Measurements from ENCODE around the gene ARNT2.

GRCh38 chr15:80414546-80415357, 10.6 kb downstream of the ARNT2 start:
- TF ChIP-seq CTCF (IDR thresholded peaks at IDR 0.05) = no peak
- no peak for TF ChIP-seq GABPB1 (CRISPR knock-in tag; IDR thresholded peaks at IDR 0.05)
- no peak for TF ChIP-seq PRDM15 (CRISPR knock-in tag; IDR thresholded peaks at IDR 0.05)
- no peak for TF ChIP-seq FOXK1 (CRISPR knock-in tag; IDR thresholded peaks at IDR 0.05)
- no peak for TF ChIP-seq ATF3 (CRISPR knock-in tag; conservative IDR thresholded peaks at IDR 0.05)
- TF ChIP-seq ATF6 (CRISPR knock-in tag; IDR thresholded peaks at IDR 0.05) = no peak
- no peak for TF ChIP-seq ETV6 (CRISPR knock-in tag; IDR thresholded peaks at IDR 0.05)
- no peak for TF ChIP-seq MAX (CRISPR knock-in tag; IDR thresholded peaks at IDR 0.05)
- TF ChIP-seq CREB1 (CRISPR knock-in tag; IDR thresholded peaks at IDR 0.05) = no peak
- no peak for TF ChIP-seq E2F4 (CRISPR knock-in tag; IDR thresholded peaks at IDR 0.05; ENCODE audit: borderline replicate concordance, low read depth)
- TF ChIP-seq CREM (CRISPR knock-in tag; IDR thresholded peaks at IDR 0.05) = no peak
- no peak for TF ChIP-seq ELF4 (CRISPR knock-in tag; IDR thresholded peaks at IDR 0.05; ENCODE audit: low read depth)
